HG03097 (cell line): ENCODE measurements around the gene LRMDA.

ENCODE experiments used
- ATAC-seq: cut with Tn5 transposase; IDR thresholded peaks from one replicate; pipeline ENCODE4 v1.9.1; 2021; ENCODE audit not compliant: unreplicated experiment, low FRiP score

Gene LRMDA

DNA sequence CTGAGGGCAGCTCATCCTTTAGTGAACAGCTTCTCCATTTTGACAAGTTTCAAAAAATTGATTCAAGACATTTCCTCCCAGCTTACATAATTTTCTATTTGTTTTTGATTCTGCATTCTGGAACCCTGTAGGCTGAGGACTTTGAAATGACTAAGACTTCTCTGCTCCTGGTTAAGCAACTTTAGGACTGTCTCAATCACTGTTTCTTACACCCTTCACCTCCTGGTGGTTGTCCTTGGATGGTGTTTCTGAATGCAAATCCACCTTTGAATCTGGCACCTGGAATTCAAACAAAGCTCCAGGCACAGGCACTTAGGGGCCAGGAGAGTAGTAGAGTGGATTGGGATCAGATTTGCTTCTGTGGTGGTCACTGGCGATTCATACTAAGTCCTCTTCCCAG, 595.5 kb downstream of the LRMDA start:
- no peak for ATAC-seq

DNA sequence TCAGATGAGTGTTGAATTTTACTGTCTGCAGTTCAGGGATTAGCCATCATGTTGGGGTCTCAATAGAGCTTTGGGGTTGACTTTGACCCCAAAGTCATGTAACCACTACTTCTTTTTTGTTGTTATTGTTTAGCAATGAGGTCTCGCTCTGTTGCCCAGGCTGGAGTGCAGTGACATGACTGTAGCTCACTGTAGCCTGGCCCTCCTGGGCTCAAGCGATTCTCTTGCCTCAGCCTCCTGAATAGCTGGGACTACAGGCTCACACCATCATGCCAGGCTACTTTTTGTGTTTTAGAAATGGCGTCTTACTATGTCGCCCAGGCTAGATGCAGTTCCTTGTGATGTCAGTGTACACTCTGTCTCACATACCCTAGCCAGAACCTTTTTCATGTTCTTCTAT, 598.4 kb downstream of the LRMDA start:
- no peak for ATAC-seq

DNA sequence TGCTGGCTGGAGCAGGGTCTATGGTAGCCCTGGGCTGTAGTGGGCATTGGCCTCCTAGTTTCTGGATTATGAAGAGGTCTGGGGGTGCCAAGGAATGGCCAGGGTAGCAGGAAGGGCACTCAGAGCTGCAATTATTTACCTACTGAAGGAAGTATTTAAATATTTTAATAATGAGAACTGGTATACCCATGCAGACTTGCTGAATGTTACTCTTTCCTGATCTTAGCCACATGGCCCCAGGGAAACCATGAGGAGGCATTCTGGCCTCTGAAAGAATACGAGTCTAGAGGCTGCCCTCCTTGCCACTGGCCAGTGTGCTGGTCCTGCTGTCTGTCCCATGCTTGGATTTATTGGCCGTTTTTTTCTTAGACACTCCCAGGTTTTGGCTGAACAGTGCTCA, 599.7 kb downstream of the LRMDA start:
- ATAC-seq: no peak

DNA sequence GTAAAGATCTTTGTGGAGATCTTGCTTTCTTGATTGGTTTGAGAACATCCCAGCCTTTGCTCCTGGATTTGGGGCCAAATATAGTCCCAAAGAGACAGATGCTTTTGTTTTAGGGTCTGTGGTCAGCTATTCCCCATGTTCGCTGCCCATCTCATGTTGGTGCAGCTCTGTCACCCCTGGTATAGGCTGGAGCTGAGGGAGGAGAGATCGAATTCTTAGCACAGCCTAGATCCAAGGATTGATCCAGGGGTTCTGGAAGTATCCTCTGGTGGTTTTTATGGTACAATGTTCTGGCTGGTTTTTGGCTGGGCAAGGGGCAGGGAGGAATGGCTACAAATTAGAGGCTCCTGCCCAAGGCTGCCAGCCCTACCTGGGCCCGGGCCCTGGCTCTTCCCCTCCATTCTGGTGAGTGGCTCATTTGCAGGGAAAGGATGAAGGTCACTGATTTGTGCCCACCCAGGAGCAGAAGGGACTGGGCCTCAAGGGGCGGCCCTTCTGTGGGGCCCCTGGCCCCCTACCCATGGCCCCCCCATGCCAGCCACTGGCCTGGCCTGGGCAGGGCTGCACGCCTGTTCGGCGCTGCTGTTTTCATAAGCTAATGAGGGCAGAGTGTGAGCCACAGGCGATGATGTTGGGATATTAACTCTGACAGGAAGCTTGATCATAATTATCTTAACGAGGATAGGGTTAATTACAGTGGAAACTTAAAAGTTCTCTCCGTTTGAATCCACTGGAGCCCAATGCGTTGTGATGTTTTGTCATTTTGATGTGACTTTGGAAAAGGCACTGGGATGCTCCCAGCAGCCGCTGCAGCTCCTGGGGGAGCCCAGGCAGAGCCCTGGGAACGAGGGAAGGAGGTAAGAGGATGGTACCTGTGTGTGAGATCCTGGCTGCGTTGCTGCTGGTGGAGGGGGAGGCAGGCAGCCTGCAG, 600.6 kb downstream of the LRMDA start:
- no peak for ATAC-seq

DNA sequence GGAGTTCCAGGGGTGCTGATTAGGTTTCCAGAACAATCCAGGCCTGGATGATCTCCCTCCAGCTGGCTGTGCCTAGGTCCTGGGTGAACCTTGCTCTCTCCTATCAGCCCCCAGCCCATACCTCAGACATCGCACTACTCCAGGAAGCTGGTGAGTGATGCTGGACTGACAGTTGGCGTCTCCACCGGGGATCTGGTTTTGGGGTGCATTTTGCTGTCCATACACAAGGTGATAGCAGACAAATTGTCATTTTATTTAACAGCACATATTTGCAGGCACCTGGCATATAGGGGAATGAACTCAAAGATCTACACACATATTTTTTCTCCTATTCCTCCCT, 601.2 kb downstream of the LRMDA start:
- ATAC-seq: no peak

DNA sequence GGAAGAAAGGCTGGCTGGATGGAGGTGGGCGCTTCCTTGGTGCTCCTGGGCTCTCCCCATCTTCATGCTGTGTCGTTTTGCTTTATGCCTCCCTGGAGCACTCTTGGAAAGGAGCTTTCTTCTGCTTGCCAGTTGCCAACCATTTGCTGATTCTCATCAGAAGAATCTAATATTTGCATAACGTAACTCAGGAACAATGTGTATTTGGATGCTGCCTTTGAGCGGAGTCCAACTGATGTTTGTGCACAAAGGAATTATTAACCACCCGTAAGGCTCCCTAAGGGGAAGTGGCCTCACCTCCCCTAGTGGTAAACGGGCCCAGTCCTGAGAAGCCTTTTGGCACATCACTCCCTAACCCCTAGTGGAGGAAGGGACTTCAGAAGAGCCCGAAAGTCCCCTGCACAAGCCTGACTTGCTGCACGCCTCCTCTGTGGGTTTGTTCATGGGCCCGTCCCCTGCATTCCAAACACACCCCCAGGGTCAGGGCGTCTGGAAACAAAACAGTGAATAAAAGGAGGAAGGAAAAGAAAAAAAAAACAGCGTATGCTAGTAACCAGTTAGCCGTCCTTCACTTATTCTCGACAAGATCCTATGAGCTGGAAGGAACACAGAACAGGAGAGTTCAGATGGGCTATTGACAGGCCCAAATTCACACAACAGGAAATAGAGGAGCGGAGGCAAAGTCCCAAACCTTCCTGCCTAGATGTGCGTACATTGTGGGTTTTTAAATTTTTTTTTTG, 602.2 kb downstream of the LRMDA start:
- ATAC-seq: no peak

DNA sequence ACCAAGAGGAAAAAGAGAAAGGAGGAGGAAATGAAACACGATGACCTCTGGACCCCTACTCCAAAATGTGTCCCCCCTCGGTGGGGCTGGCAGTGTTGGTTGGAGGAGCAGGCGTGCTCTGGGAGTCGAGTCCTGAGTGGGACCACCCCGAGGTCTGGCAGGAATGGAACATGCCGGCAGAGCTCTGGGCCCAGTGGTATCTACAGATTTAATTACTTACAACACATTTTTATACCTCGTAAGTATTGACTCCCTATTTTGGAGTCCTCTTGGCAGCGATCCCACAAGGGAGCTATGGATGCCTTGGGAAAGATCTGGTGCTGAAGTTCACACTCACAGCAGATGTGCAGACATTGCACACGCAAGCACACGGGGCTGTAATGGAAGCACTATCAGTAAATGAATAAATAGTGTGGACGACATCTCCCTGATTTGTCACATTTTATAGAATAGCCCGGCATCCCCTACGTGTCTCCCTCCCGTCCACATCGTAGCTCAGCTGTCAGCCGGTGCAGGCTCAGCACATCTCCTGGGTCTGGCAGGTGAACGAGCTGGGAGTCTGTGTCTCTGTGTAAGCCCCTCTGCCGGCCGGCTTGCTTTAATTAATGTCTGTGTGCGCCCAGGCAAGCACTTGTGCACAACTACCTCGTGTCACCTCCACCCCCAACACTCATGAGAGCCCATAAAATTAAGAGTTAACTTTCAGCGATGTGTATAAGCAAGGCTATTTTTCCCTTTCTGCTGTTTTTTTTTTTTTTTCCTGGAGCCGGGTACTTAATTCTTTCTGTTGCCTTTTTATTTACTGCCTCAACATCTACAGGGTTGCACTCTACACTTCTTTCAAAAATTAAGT, 603.2 kb downstream of the LRMDA start:
- no peak for ATAC-seq

DNA sequence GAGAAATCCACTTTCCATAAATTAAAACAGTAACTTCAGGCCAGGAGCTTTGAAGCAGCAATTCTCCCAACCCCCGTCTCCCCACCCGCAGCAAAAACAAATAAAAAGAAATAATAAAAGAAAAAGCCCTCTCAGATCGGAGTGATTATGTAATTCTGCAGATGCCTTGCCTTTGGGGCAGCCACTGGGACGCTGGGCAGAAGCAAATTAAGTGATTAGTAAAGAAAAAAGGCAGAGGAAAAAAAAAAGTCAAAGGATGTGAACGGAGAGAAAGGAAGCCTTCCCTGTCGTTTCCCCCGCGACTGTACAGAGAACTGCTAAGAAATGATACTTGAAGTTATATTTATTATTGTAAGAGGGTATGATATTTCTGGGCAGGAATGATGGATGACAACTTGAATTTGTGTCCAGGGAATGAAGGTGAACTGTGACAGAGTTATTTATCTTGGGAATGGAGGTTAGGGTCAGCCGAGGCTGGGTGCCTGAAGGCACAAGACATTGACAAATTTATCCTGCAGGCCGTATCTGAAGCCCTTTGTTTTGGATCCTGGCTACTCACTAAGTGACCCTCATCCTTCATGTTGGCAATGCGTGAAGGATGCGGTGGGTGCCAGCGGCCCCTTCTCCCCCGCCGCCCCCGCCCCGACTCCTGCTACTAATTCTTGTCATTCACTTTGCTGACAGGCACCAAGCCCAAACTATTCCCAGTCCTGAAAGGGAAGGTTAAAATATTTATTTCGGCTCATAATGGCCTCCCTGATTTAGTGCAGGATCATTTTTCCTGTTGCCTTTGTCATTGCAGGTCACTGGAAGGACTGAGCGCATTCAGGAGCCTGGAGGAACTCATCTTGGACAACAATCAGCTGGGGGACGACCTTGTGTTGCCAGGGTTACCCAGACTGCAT, 604.0 kb downstream of the LRMDA start:
- ATAC-seq: no peak

DNA sequence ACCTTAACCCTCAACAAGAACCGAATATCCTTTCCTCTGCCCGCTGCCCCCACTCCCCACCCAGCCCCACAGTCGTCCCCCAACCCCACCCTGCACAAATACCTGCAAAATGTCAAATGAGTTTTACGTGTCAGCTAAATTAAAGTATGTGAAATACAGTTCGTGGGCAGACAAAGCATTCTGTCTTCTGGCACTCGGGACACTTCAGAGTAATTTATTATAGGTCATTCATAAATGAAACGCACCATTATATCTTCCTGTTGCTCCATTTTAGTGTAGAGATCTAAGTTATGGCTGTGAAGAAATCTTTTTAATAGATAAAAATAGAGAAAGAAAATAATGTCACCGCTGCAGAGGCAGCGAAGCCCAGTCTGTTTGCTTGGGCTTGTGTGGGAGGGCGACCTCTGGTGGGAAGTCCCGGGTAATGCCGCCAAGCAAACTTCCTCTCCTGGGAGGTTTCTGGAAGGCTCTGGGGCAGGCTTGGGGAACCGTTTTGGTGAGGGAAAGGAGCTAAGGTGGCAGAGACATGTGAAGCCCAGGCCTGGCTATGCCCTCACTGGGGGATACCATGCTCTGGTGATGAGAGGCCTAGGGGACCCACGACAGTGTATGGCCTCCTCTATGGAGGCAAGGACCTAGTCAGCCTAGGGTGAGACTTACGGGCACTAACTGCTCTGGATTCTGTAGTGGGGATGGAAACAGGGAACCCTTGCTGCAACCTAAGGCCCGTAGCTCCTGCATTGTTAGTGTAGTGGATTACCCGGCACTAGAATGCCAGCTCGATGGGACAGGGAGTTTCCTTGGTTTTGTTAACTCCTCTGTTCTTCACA, 604.9 kb downstream of the LRMDA start:
- ATAC-seq: peak; percentile 61

DNA sequence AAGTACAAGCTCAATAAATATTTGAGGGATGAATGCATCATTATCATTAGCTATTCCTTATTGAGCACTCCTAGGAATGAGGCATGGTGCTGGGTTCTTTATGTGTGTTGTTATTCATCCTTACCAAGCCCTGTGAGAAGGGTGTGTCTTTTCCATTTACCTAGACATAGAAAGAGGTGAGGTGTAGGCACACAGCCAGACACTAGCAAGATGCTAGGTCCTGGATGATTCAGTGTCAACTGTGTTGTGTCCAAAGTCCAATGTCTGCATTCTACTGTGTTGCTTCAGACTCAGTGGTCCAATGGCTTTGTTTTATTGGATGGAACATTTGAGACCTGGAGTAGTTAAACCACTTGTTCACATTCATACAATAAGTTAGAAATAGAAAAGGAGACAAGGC, 605.5 kb downstream of the LRMDA start:
- no peak for ATAC-seq

DNA sequence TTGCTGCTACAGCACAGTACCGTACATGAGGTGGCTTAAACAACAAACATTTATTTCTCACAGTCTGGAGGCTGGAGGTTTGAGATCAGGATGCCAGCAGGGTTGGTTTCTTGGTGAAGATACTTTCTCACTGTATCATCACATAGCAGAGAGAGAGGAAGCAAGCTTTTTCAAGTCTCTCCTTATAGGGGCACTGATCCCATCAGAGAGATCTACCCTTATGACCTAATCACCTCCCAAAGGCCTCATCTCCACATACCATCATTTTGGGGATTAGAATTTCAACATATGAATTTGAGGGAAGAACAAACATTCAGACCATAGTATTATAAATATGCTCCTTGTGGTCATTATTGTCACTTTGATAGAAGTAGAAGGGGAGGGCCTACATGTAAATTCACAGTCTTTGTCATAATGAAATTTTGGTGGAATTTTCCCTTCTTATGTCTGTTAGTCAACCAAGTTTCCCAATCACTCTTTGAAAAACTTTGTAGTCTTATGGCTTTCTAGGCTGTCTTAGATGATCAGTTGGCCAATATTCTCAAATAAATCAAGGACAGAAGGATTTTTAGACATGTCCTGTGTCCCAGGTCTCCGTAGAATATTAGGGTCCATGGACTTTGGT, 606.2 kb downstream of the LRMDA start:
- ATAC-seq: no peak

DNA sequence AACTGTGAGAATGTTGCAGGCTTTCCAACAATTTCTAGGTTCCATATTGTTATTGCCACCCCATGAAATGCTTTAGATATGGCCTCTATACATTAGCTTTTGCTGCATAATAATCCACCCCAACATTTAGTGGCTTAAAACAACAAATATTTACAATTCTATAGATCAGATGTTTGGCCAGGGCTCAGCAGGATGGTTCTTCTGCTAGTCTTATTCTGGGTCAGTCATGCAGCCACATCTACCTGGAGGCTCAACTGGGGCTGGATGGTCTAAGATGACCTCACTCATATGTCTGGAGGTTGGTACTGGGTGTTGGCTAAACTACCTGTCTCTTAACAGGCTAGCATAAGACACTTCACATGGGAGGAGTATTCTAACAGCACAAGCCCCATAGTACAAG, 607.3 kb downstream of the LRMDA start:
- no peak for ATAC-seq

DNA sequence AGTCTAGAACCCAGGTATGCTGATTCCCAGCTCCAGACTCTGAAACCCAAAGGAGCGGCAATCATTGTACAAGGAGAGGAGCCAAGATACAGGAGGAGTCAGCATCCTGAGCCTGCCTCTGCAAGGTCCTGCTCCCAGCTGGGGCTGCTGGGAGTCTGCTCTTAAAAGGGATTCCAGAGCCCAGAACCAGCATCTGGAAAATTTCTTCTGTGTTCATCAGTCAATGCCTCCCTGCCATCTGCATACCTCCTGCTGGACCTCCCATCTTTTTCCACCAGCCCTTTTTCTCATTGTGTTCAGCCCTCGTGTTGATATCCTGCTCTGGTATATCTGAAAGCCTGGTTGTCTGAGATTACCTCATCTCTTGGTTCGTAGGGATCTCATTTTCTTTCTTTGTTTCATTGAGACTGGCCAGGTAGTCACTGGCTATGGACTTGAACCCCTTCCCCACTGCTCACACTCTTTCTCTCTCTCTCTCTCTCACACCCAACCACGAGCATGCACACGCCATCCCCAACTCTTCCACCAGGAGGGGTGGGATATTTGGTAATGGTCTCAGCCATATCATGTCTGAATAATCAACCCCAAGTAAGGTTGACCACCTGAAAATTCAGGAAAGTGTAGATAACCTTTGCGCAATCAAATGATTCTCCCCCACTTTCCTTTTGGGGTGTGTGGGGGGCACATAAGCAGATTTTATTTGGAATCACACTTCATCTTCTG, 608.8 kb downstream of the LRMDA start:
- ATAC-seq: no peak

DNA sequence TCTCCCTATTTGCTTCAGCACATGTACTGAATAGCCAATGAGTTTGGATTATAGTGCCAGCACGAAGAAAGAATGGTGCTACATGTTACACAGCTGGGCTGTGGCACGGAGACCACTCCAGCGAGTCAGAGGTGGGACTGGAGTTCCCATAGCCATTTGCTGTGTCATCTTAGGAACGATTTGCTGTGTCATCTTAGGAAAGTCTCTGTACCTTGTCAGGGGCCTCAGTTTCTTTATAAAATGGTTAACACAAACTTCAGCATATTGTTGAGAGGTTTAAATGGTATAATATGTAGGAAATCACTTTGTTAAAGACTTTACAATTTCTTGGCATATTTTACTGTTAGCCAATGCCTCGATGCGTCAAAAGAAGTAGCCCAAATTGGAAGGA, 609.4 kb downstream of the LRMDA start:
- ATAC-seq: no peak

DNA sequence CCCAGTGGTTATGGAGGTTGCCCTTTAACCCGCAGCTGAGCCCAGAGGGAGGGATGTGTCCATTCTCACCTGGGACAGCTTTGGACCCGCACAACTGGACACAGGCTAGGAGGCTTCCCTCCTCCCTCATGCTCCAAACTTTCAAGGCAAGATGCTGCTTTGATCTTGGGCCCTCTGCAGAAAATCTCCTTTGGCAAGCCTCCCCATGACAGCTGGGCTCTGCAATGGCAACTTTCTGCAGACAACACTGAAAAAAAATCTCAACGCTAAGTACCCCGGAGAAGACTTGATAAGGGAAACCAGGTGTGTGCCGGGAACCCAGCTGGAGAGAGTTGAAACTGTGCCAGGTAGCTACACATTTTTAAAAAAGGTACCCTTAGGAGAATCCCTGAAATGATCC, 610.1 kb downstream of the LRMDA start:
- no peak for ATAC-seq

DNA sequence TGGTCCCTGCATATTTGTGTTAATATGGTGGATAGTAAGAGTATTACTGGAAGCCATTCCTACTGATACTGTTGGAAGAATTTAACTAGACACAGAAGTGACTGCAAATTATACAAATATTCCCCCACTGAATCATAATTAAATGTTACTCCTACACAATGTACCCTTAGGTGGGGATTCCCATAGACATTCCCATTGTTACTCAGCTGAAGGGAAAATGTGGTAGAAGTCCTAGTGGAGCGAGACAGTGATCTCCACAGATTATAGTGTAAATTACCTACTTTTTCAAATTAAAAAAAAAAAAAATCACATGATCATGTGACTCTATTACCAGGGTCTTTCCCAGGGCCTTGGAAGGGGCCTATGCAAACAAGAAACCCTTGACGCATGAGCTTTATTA, 611.8 kb downstream of the LRMDA start:
- ATAC-seq: no peak

DNA sequence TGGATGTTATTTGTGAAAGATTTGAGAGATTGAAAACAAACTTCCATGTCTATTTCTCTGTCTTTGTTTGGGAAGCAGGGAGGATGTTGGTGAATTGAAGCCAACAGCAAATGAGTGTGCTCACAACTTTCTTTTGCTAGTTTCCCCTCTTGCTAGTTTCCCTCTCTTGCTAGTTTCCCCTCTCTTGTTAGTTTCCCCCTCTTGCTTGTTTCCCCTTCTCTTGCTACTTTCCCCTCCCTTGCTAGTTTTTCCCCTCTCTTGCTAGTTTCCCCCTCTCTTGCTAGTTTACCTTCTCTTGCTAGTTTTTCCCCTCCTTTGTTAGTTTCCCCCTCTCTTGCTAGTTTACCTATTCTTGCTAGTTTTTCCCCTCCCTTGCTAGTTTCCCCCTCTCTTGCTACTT, 613.3 kb downstream of the LRMDA start:
- no peak for ATAC-seq

DNA sequence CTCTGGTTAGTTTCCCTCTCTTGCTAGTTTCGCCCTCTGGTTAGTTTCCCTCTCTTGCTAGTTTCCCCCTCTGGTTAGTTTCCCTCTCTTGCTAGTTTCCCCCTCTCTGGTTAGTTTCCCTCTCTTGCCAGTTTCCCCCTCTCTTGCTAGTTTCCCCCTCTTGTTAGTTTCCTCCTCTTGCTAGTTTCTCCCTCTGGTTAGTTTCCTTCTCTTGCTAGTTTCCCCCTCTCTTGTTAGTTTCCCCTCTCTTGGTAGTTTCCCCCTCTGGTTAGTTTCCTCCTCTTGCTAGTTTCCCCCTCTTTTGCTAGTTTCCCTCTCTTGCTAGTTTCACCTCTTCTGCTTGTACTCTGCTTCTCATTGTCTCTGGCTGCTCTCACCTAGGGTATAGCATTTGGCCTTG, 613.8 kb downstream of the LRMDA start:
- no peak for ATAC-seq
